ENCODE data around the gene ZNF175.

The ZNF175 gene

DNA sequence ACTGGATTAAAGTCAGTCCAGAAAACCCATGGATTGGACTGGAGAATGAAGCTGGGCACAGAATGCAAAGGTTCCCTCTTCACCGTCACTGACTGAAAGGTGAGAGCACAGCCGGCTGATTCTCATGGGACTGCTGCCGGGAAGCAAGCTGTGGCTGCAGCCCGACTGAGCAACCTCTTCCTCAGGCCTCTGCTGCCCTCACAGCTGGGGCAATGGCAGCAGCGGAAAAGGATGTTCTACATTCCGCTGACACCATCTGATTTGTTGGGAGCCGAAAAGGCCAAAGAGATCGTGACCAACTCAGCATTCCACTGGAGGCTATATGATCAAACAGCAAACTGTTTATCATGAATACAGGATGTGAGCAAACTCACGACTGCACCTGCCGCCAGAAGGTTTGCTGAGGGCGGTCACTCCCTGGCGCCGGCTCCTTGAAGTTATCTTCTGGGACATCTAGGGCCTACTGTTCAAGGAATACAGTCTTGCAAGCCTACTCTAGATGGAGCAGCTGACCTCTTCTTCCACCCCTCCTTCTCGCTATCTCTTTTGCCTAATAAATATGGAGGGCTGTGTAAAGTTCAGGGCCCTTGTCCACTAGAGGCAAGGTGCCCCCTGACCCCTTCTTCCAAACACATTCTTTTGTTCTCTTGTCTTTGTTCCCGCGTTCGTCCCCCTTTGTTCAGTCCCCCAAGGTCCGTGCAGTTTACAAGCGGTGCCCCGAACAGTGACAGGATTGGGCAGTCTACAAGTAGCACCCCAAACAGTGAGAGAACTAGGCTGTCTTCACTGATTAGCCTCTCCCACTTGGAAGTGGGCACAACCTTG is 20.0 kb upstream of the ZNF175 start:
- no peak for DNase-seq (ENCODE audit: low spot score)

DNA sequence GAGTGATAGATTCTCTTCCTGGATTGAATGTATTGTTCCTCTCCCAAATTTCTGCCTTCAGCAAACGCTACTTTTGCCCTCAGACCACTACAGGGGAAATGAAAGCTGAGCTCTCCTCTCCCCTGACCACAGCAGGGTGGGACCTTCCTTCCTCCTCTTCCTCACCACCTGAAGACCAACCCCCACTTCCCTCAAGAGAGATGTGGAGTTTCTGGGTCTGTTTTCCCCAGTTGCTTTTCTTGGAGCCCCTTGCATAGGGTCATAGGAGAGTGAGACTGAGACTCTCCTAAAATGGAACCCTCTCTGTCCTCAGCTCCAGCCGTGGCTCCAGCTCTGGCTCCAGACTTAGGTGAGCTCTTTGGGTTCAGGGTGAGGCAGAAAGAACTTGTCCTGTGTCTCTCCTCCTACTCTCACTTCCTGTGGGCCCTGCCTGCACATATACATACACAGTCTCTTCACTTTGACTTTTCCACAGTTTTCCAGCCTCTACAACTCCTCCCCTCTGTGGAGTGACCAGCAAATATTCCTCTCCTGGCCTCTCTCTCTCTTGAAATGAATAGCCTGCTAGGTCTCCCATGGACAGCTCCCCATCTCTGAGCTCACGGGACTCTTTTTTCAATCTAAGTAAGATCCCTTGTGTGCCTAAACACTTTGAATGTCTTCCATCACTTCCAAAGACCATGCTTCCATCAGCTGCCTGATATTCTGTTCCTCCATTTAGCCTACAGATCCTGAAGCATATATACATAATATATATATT is 19.2 kb upstream of the ZNF175 start:
- no peak for DNase-seq (ENCODE audit: low spot score)

DNA sequence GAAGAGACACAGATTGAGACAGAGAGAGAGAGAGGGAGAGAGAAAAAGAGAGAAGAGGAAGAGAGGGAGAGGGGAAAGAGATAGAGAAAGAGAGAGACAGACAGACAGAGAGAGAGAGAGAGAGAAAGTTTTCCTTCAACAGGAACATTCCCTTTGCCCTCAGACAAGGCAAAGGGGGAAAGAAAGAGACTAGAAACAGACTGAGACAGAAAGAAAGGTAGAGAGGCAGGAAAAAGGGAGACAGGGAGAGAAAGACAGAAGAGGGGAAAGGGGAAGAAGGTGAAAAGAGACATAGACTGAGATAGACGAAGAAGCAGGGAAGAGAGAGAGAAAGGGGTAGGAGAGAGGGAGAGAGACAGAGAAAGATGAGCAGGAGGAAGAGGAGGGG is 18.5 kb upstream of the ZNF175 start:
- DNase-seq (ENCODE audit: low spot score) = no peak

DNA sequence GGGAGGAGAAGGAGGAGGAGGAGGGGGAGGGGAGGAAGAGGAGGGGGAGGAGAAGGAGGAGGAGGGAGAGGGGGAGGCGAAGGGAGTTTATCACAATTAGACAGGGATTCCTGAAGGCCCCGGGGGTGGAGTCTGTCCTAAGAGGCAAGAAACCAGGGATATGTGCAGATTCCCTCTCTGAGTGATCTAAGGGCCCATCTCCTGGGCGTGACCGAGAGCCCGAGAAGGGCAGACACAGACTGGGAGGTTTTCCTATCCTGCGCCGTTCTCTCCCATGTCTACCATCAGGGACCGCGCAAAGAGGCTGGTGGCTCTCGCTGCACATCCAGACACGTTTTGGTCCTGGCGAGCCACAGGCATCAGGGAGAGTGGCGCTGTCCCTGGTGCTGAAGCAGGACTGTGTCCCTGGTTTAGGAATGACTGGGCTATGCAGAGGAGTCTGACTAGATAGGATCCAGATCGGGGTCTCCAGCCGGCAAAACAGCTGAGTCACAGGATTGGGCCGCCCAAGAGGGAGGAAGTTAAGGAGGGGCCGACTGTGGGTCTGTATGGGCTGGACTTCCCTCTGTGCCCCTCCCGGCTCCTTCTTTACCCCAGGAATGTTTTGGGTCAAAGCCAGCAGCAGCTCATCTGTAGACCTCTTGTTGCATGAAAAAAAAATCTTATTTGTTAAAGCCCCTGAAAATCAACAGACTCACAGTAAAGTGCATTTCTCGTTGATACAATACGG is 17.9 kb upstream of the ZNF175 start:
- peak; percentile 65 for DNase-seq (ENCODE audit: low spot score)

DNA sequence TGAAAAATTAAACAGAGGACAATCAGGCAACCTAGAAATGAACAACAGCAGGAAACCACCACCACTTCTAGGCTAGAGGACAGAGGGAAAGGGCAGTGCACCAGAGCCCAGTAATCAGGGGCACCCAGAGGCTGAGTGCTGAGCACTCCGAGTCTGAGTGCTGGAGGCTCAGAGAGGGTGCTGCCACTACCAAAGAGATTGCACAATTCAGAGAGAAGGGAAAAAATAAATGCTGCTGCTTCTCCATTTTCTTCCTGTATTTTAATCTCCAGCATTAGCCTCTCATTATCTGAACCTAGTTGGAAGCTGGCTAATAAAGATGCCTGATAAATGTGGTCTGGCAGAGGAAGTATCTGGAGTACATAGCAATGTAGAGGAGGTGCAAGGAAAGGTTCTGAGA is 11.8 kb upstream of the ZNF175 start:
- no peak for DNase-seq (ENCODE audit: low spot score)

DNA sequence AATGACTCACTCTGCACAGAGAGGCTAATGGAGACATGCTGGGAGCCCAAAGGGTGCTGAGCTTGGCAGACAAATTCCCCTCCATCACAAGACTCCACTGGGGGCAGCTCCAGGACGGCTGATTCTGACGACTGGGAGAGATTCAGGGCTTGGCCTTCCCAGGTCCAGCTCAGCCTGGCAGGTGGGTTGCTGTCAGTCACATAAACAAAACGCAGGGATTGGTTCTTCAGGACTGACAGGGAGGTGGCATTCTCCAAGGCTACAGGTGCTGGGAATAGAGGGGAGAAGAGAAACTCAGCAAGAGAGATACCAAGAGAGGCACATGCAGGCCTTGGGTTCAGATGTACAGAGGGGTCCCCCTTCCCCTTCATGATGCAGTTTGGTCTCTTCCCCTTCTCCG is 10.7 kb upstream of the ZNF175 start:
- no peak for DNase-seq (ENCODE audit: low spot score)

DNA sequence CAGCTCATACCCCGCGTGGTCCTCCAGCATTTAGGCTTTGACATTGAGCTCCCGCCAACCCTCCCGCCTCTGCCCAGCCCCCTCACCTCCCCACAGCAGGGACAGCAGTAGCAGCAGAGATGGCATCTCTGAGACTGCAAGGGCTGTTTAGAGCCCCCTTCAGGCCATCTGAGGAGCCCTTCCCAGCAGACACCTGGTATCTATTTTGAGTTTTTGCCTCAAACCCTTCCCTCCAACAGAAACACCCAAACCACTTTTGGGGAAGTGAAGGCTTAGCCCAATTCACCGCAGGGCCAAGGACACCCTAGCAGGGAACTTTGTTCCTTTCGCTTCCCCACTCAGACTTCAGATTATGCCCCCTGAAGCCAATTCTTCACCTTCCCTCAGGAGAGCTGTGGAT is 6.3 kb upstream of the ZNF175 start:
- DNase-seq (ENCODE audit: low spot score) = no peak

DNA sequence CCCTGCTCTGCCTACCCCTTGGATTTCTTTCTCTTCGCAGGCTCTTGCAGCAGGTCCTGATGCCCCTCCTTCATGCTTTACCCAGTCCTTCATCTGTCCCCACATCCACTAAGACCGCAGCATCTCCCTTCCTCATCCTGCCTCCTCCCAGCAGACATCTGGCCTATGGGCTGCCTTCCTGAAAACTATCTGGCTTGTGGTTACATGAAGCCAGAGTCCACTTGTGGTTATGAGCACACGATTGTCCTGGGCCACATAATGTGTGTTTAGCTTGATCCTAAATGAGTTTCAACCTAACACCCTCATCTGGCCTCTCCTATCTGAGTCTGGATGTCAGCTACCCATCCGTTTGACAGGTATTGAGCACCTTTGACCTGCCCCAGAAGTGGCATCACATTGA is 5.5 kb upstream of the ZNF175 start:
- no peak for DNase-seq (ENCODE audit: low spot score)

DNA sequence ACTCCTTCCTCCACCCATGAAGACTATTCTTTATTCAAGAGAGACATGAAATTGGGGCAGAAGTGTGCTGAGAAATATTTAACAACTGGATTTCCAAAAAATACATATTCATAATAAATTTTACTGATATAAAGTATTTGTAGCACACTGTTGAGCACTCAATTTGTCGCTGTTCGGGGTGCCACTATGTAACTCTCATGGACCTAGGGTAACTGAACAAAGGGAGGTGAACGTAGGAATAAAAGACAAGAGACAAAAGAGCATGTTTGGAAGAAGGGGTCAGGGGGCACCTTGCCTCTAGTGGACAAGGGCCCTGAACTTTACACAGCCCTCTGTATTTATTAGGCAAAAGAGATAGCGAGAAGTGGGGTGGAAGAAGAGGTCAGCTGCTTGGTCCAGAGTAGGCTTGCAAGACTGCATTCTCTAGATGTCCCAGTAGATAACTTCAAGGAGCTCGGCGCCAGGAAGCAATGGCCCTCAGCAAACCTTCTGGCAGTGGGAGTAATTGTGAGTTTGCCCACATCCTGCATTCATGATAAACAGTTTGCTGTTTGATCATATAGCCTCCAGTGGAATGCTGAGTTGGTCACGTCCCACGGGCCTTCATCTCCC is 4.5 kb upstream of the ZNF175 start:
- no peak for DNase-seq (ENCODE audit: low spot score)

DNA sequence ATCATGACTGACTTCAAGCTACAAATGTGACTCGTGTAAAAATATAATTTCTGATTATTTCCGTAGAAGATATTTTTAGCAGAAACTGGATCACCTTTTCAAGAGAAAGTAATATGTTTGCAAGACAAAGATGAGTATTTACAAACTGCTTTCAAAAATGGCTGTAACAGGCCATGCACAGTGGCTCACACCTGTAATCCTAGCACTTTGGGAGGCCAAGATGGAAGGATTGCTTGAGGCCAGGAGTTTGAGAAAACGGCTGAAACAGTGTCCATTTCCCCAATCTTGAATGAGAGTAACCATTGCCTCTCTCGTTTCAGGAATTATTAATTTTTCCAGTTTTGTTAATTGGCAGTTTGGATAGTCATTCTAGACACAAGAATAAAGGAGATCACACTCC is 3.5 kb upstream of the ZNF175 start:
- DNase-seq (ENCODE audit: low spot score) = no peak

DNA sequence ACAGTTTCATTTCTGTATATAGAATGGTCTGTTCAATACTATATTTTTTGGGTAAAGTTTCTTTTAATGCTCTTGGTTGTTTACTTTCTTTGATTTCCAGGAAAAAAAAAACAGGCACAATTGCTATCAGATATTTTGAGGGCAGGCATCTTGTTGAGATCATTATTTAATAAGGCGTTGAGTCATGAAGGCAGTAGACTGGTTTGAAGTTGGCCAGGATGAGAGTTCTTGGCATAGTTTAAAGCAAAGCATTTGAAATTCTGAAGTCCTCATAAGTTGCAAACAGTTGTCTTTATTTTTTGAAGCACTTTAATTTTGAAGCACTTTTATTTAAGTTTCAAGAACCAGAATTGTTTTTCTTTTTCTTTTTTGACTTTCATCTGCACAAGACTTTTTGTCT is 2.6 kb upstream of the ZNF175 start:
- no peak for DNase-seq (ENCODE audit: low spot score)

DNA sequence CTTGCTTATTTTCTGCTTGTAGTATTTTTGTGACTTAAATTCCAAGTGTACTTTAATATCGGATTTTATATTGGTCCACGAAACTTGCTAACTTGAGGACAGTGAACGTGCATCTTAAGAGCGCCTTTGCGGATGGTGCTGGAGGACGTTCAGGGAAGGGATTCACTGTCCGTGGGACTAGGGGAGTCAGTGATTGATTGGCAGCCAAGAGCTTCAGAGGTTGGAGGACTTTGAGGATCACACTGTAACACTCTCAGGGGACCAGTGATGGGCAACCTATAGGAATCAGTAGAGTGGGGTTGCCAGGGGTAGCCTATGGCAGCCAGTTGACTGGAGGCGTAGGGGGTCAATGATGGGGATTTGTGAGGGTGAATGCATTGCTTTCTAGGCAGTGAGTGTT is 516 bp downstream of the ZNF175 start:
- DNase-seq (ENCODE audit: low spot score) = no peak

DNA sequence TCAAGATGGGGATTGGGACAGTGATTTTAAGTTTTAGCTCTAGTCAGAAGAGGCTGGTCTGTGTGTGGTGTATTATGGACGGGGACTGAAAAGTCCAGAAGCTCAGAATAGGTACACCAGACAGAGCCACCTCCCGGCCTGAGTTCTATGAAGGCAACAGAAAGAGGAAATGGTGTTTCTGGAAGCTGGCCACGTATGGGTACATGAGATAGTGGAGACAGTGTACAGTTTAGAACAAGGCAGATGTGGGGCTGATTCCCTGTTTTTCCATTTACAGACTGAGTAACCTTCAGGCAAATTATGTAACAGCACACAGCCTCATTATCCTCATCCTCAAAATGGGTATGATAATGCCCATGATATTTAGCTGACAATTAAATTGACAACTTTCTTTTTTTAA is 1.3 kb downstream of the ZNF175 start:
- DNase-seq (ENCODE audit: low spot score) = no peak

DNA sequence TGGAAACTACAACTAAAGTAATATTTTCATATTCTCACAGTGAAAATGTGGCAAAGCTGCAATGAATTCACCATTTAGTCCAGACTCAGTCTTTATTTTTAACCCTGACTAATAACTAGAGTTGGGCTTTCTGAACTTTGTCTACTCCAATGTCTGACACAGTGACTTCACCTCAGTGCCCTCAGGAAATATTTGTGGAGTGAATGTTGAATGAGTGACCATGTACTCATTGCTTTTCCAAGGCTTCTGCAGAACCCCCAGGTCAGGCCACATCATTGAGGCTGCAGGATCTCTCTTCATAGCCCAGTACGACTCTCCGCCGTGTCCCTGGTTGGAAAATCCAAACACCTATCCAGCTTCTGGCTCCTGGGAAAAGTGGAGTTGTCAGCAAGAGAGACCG is 1.8 kb downstream of the ZNF175 start:
- no peak for DNase-seq (ENCODE audit: low spot score)

DNA sequence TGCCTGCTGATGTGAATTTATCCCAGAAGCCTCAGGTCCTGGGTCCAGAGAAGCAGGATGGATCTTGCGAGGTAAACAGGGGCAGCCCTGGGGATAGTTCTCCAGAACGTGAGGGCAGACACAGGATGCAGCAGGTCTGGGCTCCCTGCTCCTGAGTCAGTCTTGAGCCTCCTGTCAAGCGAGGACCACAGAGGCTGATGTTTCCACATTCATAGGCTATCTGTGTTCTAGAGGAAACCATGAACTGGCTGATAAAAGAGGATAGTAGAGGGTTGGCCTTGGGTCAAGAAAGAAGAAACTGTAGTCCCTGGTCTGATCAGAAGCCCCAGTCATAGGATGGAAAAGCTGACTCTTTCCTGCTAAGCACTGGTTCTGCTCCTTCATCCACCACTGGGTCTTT is 2.2 kb downstream of the ZNF175 start:
- DNase-seq (ENCODE audit: low spot score) = no peak

DNA sequence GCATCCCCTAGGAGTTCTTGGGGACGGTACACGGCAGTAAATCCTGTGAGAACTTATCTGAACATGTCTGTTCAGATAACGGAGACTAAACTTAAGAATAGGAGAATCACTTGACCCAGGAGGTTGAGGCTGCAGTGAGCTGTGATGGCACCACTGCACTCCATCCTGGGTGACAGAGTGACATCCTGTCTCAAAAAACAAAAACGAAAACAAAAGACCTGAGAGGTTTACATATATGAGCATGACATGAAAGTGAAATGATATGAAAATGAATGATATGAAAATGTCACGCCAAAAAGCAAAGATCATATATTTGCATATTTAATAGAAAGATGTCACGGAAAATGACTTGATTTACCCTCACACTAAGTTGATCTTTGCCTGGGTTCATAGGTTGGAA is 5.8 kb downstream of the ZNF175 start:
- no peak for DNase-seq (ENCODE audit: low spot score)

DNA sequence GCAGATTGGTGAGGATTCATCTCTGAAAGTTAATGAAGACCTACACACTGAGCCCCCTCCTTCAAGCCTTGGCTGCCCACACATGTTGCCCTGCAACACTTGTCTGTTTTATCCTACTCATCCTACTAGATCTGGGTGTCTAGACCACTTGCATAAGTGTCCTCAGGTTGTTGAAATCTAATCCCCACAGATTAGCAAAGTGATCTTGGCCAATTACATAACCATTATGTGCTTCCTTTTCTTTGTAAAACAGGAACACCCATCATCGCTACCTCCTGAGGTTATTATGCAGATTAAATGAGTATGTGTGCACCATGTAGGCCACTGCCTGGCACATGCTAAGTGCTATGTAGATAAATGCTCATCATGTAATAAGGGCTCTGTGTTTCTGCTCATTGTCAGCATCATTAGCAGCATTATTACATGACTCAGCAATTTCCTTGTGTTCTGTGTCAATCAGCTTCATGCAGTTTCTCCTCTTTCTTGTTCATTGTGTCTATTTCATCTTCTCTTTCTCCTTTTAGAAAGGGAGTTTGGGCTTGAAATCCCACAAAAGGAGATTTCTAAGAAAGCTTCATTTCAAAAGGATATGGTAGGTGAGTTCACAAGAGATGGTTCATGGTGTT is 15.1 kb downstream of the ZNF175 start:
- DNase-seq (ENCODE audit: low spot score) = no peak

DNA sequence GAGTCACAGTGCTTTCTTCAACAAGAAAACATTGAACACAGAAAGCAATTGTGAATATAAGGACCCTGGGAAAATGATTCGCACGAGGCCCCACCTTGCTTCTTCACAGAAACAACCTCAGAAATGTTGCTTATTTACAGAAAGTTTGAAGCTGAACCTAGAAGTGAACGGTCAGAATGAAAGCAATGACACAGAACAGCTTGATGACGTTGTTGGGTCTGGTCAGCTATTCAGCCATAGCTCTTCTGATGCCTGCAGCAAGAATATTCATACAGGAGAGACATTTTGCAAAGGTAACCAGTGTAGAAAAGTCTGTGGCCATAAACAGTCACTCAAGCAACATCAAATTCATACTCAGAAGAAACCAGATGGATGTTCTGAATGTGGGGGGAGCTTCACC is 15.7 kb downstream of the ZNF175 start:
- DNase-seq (ENCODE audit: low spot score) = no peak

DNA sequence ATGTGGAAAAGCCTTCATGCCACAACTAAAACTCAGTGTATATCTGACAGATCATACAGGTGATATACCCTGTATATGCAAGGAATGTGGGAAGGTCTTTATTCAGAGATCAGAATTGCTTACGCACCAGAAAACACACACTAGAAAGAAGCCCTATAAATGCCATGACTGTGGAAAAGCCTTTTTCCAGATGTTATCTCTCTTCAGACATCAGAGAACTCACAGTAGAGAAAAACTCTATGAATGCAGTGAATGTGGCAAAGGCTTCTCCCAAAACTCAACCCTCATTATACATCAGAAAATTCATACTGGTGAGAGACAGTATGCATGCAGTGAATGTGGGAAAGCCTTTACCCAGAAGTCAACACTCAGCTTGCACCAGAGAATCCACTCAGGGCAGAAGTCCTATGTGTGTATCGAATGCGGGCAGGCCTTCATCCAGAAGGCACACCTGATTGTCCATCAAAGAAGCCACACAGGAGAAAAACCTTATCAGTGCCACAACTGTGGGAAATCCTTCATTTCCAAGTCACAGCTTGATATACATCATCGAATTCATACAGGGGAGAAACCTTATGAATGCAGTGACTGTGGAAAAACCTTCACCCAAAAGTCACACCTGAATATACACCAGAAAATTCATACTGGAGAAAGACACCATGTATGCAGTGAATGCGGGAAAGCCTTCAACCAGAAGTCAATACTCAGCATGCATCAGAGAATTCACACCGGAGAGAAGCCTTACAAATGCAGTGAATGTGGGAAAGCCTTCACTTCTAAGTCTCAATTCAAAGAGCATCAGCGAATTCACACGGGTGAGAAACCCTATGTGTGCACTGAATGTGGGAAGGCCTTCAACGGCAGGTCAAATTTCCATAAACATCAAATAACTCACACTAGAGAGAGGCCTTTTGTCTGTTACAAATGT is 16.4 kb downstream of the ZNF175 start:
- DNase-seq (ENCODE audit: low spot score) = no peak

DNA sequence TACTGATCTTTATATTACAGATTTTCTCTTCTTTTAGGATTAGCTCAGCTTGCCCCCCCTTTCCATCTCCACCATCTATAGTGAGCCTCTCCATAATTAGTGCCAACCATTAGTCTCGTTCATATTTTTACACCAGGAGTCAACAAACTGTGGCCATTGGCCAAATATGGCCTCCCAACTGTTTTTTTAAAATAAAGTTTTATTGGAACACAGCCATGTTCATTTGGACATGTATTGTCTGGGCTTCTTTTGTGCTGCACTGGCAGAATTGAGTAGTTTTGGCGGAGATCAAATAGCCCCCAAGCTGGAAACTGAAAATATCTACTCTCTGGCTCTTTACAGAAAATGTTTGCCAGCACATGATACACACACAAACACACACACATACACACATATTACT is 18.4 kb downstream of the ZNF175 start:
- no peak for DNase-seq (ENCODE audit: low spot score)

DNA sequence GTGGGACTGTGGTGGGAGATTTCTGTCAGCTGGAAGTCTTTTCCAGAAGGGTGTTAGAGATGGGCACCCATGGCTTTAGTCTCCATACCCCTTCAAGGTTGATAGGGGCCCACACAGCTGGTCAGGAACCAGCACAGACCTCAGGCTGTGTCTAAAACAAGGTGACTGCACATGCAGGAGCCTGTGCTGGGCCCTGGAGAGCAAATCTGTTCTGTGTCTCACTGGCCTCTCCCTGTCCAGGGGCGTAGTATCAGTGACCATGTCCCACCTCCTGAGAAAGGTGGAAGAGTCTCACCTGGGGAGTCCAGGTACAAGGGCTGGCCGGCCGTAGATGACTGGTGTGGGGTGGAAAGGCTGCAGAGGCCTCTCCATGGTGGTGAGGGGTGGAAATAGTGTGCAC is 19.4 kb downstream of the ZNF175 start:
- DNase-seq (ENCODE audit: low spot score) = no peak
